ENCODE measurements around the gene ZNF497.

- TF ChIP-seq CTCF (IDR thresholded peaks at IDR 0.05), result no peak
- TF ChIP-seq POLR2A (IDR thresholded peaks at IDR 0.05), result no peak
Observed at GRCh38 chr19:58394821-58395219, 32.3 kb upstream of the ZNF497 start.

Measured in Peyer's patch (tissue), 4 donors.